OCI-LY1 (cell line): ENCODE results near the gene AGAP1.

Experiments used
- EZH2 ChIP-seq: fragments of 200-600 bp; sonication (generic), shearing (Covaris generic); IDR thresholded peaks from 2 replicates; pipeline ENCODE4 v1.8.0; 2017; ENCODE audit warnings: borderline replicate concordance, mixed run types, mild to moderate bottlenecking, antibody characterized with exemption, low read length, moderate library complexity, mixed read lengths
- TF ChIP-seq, protein P1 (sequence below): fragments of 200-600 bp; sonication (generic), shearing (Covaris generic); IDR thresholded peaks from 2 replicates; pipeline ENCODE4 v1.5.1; 2017; ENCODE audit warnings: mild to moderate bottlenecking, antibody characterized with exemption, low read length, moderate library complexity, mixed read lengths

DNA sequence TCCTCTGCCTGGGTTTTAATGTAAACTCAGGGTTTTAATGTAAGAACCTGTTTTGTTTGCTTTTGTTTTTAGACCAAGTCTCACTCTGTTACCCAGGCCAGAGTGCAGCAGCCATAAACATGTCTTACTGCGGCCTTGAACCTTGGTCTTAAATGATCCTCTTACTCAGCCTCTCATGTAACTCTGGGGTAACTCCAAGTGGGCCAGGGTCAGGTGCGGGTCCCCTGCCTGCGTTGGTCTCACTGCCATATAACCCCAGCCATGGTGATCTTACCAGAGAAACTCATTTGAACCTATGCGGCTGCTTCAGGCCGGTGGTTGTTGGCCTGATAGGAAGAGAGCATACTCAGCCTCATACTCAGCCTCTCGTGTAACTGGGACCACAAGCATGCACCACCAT lies 89.3 kb downstream of the AGAP1 start:
- TF ChIP-seq, protein P1, sequence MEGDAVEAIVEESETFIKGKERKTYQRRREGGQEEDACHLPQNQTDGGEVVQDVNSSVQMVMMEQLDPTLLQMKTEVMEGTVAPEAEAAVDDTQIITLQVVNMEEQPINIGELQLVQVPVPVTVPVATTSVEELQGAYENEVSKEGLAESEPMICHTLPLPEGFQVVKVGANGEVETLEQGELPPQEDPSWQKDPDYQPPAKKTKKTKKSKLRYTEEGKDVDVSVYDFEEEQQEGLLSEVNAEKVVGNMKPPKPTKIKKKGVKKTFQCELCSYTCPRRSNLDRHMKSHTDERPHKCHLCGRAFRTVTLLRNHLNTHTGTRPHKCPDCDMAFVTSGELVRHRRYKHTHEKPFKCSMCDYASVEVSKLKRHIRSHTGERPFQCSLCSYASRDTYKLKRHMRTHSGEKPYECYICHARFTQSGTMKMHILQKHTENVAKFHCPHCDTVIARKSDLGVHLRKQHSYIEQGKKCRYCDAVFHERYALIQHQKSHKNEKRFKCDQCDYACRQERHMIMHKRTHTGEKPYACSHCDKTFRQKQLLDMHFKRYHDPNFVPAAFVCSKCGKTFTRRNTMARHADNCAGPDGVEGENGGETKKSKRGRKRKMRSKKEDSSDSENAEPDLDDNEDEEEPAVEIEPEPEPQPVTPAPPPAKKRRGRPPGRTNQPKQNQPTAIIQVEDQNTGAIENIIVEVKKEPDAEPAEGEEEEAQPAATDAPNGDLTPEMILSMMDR: no peak
- TF ChIP-seq EZH2: no peak
